Osteocyte (in vitro differentiated cells): Measurements from ENCODE around the gene NECTIN1. TPM values are rescaled to one million over a fixed set of nuclear protein-coding genes. Genes with fewer than 3 reads are reported as not detected.

Experiments
- DNase-seq: peaks from one replicate; pipeline ENCODE4 v3.0.0; 2021; ENCODE audit warnings: mixed read lengths; ENCODE audit not compliant: unreplicated experiment; ENCODE audit errors: extremely low spot score
- H3K27ac Mint-ChIP-seq: one replicate; pipeline ENCODE4 v1.8.0; 2021; ENCODE audit warnings: mild to moderate bottlenecking, mixed read lengths; ENCODE audit not compliant: unreplicated experiment
- H3K27me3 Mint-ChIP-seq: one replicate; pipeline ENCODE4 v1.8.0; 2021; ENCODE audit warnings: mixed read lengths; ENCODE audit not compliant: unreplicated experiment
- H3K36me3 Mint-ChIP-seq: one replicate; pipeline ENCODE4 v1.8.0; 2021; ENCODE audit warnings: mixed read lengths; ENCODE audit not compliant: unreplicated experiment
- H3K4me1 Mint-ChIP-seq: one replicate; pipeline ENCODE4 v1.8.0; 2021; ENCODE audit warnings: mixed read lengths; ENCODE audit not compliant: unreplicated experiment
- H3K4me3 Mint-ChIP-seq: one replicate; pipeline ENCODE4 v1.8.0; 2021; ENCODE audit warnings: mild to moderate bottlenecking, moderate library complexity, mixed read lengths; ENCODE audit not compliant: unreplicated experiment
- H3K9me3 Mint-ChIP-seq: one replicate; pipeline ENCODE4 v1.8.0; 2021; ENCODE audit warnings: mixed read lengths; ENCODE audit not compliant: unreplicated experiment
- CTCF ChIP-seq: fragments of 200-600 bp; sonication (generic); IDR thresholded peaks from 2 replicates; pipeline ENCODE4 v1.5.0; 2021; ENCODE audit warnings: antibody characterized with exemption, mild to moderate bottlenecking, moderate library complexity
- total RNA-seq: library from RNA; stranded (reverse); gene quantifications from 2 replicates; pipeline ENCODE4 v1.2.1, GENCODE V29; 2021

NECTIN1 gene
- total RNA-seq, 1 donor from 2014 or later, result 7.2 TPM

- TF ChIP-seq CTCF, result no peak
- no peak overlapping the region for H3K27ac Mint-ChIP-seq
- H3K9me3 Mint-ChIP-seq, result no peaks in the 10 kb centered on the region
- no peak for DNase-seq
- H3K27me3 Mint-ChIP-seq, result peaks cover 27% of the 10 kb centered on the region
- peaks cover 2% of the 10 kb centered on the region for H3K4me1 Mint-ChIP-seq
- no peaks in the 10 kb centered on the region for H3K36me3 Mint-ChIP-seq
- no peak overlapping the region for H3K4me3 Mint-ChIP-seq
Measured at GRCh38 chr11:119608781-119609180, 120.2 kb downstream of the NECTIN1 start.

GRCh38 chr11:119608201-119608600, 120.8 kb downstream of the NECTIN1 start:
- no peak for TF ChIP-seq CTCF
- no peak for DNase-seq
- peaks cover 27% of the 10 kb centered on the region for H3K27me3 Mint-ChIP-seq

GRCh38 chr11:119607726-119608125, 121.3 kb downstream of the NECTIN1 start:
- peaks cover 2% of the 10 kb centered on the region for H3K4me1 Mint-ChIP-seq
- DNase-seq, result no peak
- no peak overlapping the region for H3K4me3 Mint-ChIP-seq
- TF ChIP-seq CTCF, result no peak
- H3K9me3 Mint-ChIP-seq, result no peaks in the 10 kb centered on the region
- peaks cover 27% of the 10 kb centered on the region for H3K27me3 Mint-ChIP-seq
- H3K36me3 Mint-ChIP-seq, result no peaks in the 10 kb centered on the region
- H3K27ac Mint-ChIP-seq, result no peak overlapping the region

More at GRCh38 chr11:119608201-119608600, 120.8 kb downstream of the NECTIN1 start:
- Mint-ChIP-seq H3K4me3 (no peak overlapping the region), H3K4me1 (peaks cover 2% of the 10 kb centered on the region), H3K36me3 (no peaks in the 10 kb centered on the region), H3K27ac (no peak overlapping the region), H3K9me3 (no peaks in the 10 kb centered on the region)

GRCh38 chr11:119605137-119605665, 123.8 kb downstream of the NECTIN1 start:
- no peak for TF ChIP-seq CTCF
- Mint-ChIP-seq H3K4me1 (peaks cover 2% of the 10 kb centered on the region), H3K27ac (no peak overlapping the region), H3K9me3 (no peaks in the 10 kb centered on the region), H3K27me3 (peaks cover 27% of the 10 kb centered on the region), H3K4me3 (no peak overlapping the region), H3K36me3 (no peaks in the 10 kb centered on the region)
- no peak for DNase-seq

GRCh38 chr11:119602745-119603373, 126.1 kb downstream of the NECTIN1 start:
- Mint-ChIP-seq H3K4me3 (no peak overlapping the region), H3K4me1 (peaks cover 8% of the 10 kb centered on the region), H3K27me3 (peaks cover 15% of the 10 kb centered on the region), H3K36me3 (no peaks in the 10 kb centered on the region), H3K27ac (no peak overlapping the region), H3K9me3 (no peaks in the 10 kb centered on the region)
- no peak for TF ChIP-seq CTCF
- no peak for DNase-seq
